Measurements from ENCODE around the gene TAC4.

TAC4 gene

DNA sequence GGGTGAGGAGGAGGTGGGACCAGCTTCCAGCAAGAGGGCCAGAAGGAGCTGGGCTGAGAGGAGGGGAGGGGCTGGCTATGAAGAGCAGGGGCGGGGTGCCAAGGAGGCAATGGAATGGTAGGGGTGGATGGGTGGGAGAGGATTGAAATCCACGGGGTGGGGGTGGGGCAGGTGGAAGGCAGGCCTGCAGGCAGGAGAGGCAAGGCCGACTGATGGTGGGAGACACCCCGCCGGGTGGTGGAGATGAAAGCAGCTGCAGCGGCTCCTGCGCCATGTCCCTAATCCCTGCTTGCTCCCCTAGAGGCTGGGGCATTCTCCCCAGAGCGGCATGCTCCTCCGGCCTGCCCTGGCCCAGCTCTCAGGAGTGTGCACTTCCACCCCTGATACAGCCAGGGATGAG, 27.8 kb upstream of the TAC4 start:
- ChIA-PET POLR2A (no interaction called here), CTCF (interaction anchor here (1.0 to 12.4 kb wide), 4 partner anchors 10 to 211 kb away, joined by 3 to 232 read pairs (median 5); partner anchors contain the start of gene DLX3)
- no peak for DNase-seq (ENCODE audit: low read depth, low spot score)

DNA sequence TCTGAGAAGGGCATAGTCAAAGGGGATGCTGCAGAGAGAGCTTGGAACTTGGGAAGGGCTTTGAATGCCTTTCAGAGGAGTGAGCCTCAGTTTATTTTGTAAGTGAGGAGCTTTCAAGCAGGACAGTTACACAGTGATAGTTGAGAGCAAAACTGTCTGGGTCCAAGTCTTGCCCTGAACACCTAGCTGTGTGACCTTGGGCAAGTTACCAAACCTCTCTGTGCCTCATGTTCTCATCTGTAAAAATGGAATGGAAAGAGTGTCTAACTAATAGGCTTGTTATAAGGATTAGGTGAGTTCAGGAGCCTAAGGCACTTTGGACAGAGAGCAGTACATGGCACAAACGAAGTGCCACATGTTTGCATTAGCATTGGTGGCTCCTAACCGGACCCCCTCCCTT, 27.0 kb upstream of the TAC4 start:
- TF ChIP-seq, protein P1, sequence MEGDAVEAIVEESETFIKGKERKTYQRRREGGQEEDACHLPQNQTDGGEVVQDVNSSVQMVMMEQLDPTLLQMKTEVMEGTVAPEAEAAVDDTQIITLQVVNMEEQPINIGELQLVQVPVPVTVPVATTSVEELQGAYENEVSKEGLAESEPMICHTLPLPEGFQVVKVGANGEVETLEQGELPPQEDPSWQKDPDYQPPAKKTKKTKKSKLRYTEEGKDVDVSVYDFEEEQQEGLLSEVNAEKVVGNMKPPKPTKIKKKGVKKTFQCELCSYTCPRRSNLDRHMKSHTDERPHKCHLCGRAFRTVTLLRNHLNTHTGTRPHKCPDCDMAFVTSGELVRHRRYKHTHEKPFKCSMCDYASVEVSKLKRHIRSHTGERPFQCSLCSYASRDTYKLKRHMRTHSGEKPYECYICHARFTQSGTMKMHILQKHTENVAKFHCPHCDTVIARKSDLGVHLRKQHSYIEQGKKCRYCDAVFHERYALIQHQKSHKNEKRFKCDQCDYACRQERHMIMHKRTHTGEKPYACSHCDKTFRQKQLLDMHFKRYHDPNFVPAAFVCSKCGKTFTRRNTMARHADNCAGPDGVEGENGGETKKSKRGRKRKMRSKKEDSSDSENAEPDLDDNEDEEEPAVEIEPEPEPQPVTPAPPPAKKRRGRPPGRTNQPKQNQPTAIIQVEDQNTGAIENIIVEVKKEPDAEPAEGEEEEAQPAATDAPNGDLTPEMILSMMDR (IDR thresholded peaks at IDR 0.05; ENCODE audit: insufficient read depth, low read length, missing control alignments) = no peak
- ChIA-PET CTCF (interaction anchor here (0.9 to 12.4 kb wide), 5 partner anchors 9 to 121 kb away, joined by 3 to 232 read pairs (median 6); partner anchors contain the start of gene DLX3), POLR2A (no interaction called here)

More for the DNA sequence above, 27.8 kb upstream of the TAC4 start:
- TF ChIP-seq, protein P1 (IDR thresholded peaks at IDR 0.05; ENCODE audit: insufficient read depth, low read length, missing control alignments) = no peak
- no peak overlapping the region for H3K4me3 ChIP-seq (ENCODE audit: low read depth, low read length)

DNA sequence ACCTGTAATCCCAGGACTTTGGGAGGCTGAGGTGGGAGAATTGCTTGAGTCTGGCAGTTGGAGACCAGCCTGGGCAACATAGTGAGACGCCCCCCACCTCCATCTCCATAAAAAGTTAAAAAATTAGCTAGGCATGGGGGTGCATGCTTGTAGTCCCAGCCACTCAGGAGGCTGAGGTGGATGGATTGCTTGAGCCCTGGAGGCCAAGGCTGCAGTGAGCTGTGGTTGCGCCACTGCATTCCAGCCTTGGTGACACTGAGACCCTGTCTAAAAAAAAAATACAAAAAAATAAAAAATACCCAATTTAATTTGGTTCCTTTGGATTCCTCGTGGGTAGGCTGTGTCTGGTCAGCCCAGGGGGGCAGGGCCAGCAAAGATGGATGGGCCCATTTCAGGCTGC, 26.1 kb upstream of the TAC4 start:
- POLR2A ChIA-PET = no interaction called here
- DNase-seq (ENCODE audit: low read depth, low spot score) = no peak
- CTCF ChIA-PET = interaction anchor here (1.2 to 12.4 kb wide), 5 partner anchors 8 to 122 kb away, joined by 3 to 232 read pairs (median 6); partner anchors contain the start of gene DLX3
- H3K4me3 ChIP-seq (ENCODE audit: low read depth, low read length) = no peak overlapping the region
- TF ChIP-seq, protein P1 (IDR thresholded peaks at IDR 0.05; ENCODE audit: insufficient read depth, low read length, missing control alignments) = no peak

More for the DNA sequence above, 27.0 kb upstream of the TAC4 start:
- DNase-seq (ENCODE audit: low read depth, low spot score) = no peak
- no peak overlapping the region for H3K4me3 ChIP-seq (ENCODE audit: low read depth, low read length)

DNA sequence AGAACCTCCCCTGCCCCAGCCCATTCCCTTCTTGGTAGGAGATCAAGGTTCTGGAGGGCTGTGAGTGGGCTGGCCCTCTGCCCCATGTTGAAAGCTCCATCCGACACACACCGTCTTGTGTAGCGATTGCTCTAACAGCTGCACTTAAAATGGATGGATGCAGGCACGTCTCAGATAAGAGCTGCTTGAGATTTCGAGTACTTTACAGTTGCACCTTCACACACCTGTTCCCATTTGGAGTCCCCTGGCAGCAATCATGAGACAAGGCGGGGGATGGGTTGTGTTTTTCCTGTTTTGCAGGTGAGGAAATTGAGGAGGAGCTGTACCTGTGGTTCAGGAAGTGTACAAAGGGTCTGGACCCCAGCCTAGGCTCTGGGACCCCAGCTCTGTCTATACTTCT, 25.6 kb upstream of the TAC4 start:
- no peak for DNase-seq (ENCODE audit: low read depth, low spot score)
- POLR2A ChIA-PET = no interaction called here
- CTCF ChIA-PET = interaction anchor here (0.8 to 12.4 kb wide), 5 partner anchors 9 to 123 kb away, joined by 3 to 232 read pairs (median 6); partner anchors contain the start of gene DLX3
- TF ChIP-seq, protein P1 (IDR thresholded peaks at IDR 0.05; ENCODE audit: insufficient read depth, low read length, missing control alignments) = no peak
- no peak overlapping the region for H3K4me3 ChIP-seq (ENCODE audit: low read depth, low read length)

DNA sequence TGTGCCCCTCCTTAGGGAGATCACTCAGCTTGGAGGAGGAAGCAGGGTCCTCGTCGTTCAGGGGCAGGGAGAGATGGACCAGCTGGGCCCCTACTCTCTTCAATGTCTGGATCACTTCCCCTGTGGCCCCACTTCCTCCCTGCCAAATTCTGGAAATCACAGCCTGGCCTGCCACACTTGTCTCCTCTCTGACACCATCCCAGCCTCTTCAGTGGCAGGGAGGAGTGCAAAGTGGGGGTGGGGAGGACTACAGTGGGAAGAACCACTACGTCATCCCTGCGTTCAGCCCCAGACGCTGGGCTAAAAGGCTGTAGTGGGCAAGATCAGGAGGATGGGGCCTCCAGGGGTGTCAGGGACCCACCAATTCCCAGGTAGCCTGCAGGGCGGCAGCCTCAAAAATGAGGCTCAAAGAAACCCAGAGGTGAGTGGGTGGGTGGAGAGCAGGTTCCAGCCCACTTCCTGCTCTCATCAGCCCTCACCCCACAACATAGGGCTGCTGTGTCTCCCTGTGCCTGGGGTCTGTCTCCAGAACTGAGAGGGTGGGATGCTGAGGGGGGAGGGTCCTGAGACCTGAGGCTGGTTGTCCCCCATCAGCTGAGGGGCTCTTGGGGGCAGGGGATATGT, 25.0 kb upstream of the TAC4 start:
- TF ChIP-seq, protein P1 (IDR thresholded peaks at IDR 0.05; ENCODE audit: insufficient read depth, low read length, missing control alignments) = no peak
- DNase-seq (ENCODE audit: low read depth, low spot score) = no peak
- H3K4me3 ChIP-seq (ENCODE audit: low read depth, low read length) = no peak overlapping the region
- ChIA-PET CTCF (interaction anchor here (0.8 to 12.4 kb wide), 6 partner anchors 8 to 123 kb away, joined by 3 to 232 read pairs (median 6); partner anchors contain the start of gene DLX3), POLR2A (no interaction called here)

DNA sequence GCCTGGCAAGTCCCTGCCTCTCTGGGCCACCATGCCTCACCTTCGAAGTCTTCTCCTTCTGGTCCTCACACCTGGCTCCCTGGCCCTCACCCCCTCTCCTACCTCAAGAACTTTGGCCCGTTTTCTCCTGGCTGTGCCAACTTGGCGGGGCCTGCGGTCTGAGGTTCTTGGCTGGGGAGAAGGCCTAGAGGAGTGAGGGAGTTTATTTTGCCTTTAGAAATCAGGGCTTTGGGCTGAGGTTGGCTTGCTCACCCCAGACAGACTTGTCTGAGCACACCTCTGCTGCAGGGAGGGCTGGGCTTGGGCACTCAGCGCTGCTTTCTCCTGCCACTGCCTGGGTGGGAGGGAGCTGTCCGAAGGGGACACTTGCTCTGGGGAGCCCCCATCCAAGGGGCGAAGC, 23.3 kb upstream of the TAC4 start:
- DNase-seq (ENCODE audit: low read depth, low spot score) = no peak
- TF ChIP-seq, protein P1 (IDR thresholded peaks at IDR 0.05; ENCODE audit: insufficient read depth, low read length, missing control alignments) = no peak
- ChIA-PET POLR2A (no interaction called here), CTCF (interaction anchor here (1.0 to 12.4 kb wide), 4 partner anchors 9 to 125 kb away, joined by 3 to 232 read pairs (median 12); partner anchors contain the start of gene DLX3)
- no peak overlapping the region for H3K4me3 ChIP-seq (ENCODE audit: low read depth, low read length)

Measured in AG04449 (cell line).